A673 (cell line): ENCODE data around the gene GRID2.

Experiments used
- EZH2 ChIP-seq: fragments of 200-600 bp; sonication (generic); IDR thresholded peaks from 2 replicates; pipeline ENCODE4 v1.6.1; 2017; ENCODE audit warnings: borderline replicate concordance, low read depth, mild to moderate bottlenecking, mixed read lengths, antibody characterized with exemption, low read length; ENCODE audit not compliant: poor library complexity, severe bottlenecking
- TF ChIP-seq, protein P1 (sequence below): fragments of 300-800, 200-600 bp; sonication (generic); conservative IDR thresholded peaks from 2 replicates; pipeline ENCODE4 v1.5.1; 2017; ENCODE audit warnings: low read depth, mild to moderate bottlenecking, antibody characterized with exemption, low read length, moderate library complexity, mixed read lengths

- TF ChIP-seq, protein P1, sequence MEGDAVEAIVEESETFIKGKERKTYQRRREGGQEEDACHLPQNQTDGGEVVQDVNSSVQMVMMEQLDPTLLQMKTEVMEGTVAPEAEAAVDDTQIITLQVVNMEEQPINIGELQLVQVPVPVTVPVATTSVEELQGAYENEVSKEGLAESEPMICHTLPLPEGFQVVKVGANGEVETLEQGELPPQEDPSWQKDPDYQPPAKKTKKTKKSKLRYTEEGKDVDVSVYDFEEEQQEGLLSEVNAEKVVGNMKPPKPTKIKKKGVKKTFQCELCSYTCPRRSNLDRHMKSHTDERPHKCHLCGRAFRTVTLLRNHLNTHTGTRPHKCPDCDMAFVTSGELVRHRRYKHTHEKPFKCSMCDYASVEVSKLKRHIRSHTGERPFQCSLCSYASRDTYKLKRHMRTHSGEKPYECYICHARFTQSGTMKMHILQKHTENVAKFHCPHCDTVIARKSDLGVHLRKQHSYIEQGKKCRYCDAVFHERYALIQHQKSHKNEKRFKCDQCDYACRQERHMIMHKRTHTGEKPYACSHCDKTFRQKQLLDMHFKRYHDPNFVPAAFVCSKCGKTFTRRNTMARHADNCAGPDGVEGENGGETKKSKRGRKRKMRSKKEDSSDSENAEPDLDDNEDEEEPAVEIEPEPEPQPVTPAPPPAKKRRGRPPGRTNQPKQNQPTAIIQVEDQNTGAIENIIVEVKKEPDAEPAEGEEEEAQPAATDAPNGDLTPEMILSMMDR, result no peak
- TF ChIP-seq EZH2, result no peak
Measured at GRCh38 chr4:92678292-92678691, 374.5 kb downstream of the GRID2 start.
